HG02840 (cell line): Measurements from ENCODE around the gene KDR.

Source experiments
- ATAC-seq: cut with Tn5 transposase; IDR thresholded peaks from one replicate; pipeline ENCODE4 v1.9.1; 2021; ENCODE audit warnings: mild to moderate bottlenecking, moderate library complexity, moderate number of reproducible peaks; ENCODE audit not compliant: unreplicated experiment, low FRiP score

Gene KDR

DNA sequence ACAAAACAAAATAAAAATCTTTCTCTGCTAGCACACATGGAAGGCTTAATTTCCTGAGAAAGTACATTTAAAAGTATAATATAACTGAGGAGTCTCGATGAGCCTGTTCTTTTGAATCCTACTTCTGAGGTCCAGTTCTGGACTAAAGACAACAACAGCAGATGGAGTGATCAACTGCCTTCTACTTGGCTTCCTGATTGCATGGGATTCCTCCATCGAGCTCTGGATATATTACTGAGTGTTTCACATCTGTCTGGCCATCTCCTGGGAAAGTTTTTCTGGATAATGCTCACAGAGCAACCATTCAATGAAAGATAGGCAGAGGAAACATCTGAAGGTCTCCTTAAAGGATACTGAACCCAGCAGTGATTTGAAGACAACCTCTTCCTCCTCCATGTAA is 42.6 kb downstream of the KDR start:
- ATAC-seq, result no peak

DNA sequence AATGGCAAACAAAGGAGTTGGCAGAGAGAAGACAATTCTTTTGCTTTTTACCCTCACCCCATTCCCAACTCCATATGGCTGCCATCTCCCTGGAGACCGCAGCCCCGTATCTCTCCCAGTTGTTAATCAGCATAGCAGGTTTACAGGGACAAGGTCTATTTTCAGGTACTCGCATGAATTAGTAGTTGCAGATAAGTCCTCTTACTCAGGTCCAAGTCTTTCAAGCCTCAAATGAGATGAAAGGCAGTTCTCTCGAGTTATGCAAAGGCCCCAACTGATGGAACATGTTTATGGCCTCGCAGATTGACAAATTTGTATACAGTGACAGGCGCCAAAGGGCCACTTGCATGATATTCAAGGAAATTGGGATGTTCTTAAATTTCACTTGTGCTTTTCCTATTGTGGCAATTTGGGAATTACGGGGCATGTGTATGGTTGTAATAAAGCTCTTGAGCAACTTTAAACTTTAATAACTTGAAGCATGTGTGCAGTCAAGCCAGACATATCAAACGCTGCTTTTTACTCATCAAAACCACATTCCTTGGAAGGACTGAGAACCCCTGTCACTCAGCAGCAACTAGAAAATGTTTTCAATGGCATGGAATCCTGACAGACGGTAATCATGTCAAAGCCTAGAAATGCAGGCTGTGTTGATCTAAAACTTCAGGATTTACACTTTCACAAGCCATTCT is 45.1 kb downstream of the KDR start:
- ATAC-seq, result no peak

DNA sequence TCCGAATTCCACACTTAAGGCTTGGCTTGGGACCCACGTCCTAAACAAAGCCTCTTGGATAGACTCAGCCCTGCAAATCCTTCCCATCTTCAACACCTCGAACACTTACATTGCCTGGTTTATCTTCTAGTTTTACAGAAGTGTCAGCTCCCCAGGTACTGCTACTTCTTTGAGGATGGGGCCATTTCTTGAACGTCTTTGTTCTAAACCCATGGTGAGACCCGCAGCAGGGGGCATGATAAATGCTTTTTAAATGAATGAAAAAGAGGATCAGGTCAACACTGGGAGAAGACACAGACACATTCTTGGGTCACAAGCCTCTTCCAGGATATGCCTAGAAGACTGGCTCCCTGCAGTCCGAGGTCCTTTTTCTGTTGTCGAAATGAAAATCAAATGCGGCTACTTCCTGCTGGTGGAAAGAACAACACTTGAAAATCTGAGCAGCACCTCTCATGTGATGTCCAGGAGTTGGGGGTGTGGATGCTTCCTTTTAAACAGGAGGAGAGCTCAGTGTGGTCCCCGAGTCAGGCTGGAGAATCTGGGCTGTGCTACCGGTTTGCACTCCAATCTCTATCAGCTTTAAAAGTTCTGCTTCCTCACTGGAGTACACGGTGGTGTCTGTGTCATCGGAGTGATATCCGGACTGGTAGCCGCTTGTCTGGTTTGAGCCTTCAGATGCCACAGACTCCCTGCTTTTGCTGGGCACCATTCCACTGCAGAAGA is 45.8 kb downstream of the KDR start:
- no peak for ATAC-seq

DNA sequence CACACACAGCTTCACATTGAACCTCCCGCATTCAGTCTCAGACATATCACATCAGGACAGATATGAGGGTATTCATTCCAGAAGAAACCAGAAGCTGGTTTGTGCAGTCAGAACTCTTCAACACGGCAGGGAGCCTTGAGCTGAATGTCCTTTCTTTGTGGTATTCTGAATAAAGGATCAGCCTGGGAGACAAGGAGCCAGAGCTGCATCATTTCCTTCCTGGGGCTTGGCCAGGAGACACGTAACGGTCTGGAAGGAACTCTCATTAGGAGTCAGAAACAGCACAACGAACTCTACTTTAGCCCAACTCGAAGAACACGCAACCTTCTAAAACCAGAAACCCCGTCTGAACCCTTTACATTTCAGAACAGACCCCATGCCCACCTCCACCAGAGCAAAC is 46.4 kb downstream of the KDR start:
- ATAC-seq, result no peak

DNA sequence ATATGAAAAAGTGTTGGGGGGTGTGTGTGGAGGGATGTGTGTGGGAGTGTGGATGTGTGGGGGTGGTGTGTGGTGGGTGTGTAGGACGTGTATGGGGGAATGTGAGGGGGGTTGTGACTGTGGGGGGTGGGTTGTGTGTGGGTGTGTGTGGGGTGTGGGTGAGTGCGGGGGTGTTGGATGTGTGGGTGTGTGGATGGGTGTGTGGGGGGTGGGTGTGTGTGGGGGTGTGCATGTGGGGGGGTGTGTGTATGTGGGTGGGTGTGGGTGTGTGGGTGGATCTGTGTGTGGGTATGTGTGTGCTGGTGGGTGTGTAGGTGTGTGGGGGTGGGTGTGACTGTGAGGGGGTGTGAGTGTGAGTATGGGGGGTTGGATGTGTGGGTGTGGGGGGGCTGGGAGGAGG is 47.8 kb downstream of the KDR start:
- ATAC-seq, result no peak

GRCh38 chr4:55075823-55076716 is 49.3 kb downstream of the KDR start:
- ATAC-seq, result no peak

DNA sequence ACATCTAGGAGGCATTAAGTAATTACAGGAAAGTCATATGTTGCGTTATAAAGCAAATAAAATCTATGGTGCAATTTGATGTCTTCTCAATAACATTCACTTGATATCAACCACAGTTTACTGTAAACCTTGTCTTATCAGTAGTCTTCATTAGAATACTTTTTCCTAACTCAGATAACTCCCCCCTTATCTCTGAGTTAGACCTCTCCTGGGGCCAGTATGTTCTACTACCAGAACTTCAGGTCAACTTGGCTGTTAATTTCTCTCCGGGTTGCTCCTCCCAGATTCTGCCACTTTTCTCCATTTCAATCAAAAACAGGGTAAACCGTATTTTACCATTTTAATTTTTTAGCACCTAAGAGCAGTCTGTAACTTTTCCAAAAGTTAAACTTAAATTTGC is 50.0 kb downstream of the KDR start:
- ATAC-seq, result no peak

DNA sequence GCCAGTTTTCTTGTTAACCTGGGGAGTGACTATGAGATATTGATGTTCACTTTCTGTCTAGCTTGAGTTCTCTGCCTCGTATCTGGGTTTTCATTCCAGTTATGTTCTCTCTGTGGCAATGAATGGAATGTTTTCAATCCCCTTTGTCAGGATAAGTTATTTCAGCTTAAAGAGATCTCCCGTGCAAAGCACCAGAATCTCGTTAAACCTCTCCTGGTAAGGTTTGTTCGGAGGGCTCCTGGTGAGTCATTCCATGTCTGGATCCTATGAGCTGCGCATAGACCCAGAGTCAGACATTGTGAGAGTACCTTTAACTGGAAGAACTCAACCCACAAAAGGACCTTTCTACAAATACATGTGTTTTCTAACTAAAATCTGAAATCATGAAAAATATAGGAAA is 51.0 kb downstream of the KDR start:
- no peak for ATAC-seq

- ATAC-seq, result no peak
Observed at GRCh38 chr4:55071951-55072350, 53.4 kb downstream of the KDR start.

DNA sequence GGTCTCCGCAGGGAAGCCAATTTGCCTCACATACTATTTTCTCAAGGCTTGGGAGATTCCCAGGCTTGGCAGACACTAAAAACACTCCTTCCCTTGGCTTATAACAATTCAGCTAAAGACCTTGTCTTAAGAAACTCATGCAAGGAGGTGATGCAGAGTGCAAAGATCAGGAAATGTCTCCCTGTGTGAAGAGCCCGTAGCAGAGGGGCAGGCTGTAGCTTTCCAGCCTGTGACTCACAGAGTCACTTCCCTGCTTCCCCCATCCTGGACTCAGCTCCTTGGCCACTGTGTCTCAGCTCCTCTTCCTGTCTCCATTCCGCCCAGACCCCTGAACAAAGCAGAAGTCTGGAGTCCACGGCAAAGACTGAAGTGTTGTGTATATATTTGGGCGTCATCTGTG is 56.1 kb downstream of the KDR start:
- ATAC-seq, result no peak

DNA sequence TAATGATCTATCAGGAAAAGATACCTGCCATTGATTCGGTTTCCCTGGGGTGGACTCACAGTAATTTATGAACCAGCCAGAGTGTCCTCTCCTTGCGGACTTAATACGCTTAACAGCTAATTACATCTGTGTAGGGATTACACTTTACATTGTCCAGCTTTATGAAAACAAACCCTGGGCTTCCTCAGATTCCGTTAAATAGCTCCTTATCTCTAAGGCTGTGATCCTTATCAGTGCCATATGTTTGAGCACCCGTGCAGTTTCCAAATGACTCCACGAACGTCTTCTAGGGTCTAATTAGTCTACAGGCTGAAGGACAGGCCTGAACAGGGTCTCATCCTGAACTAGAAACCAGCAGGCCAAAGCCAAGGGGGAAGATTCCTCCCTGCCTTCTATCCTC is 56.9 kb downstream of the KDR start:
- ATAC-seq, result no peak

- no peak for ATAC-seq
Observed at GRCh38 chr4:55066018-55066417, 59.4 kb downstream of the KDR start.

GRCh38 chr4:55055529-55055928 is 69.9 kb downstream of the KDR start:
- ATAC-seq, result no peak

- no peak for ATAC-seq
Observed at GRCh38 chr4:55051532-55051931, 73.9 kb downstream of the KDR start.

- ATAC-seq, result no peak
Observed at GRCh38 chr4:55050418-55050950, 74.9 kb downstream of the KDR start.

- ATAC-seq, result no peak
Observed at GRCh38 chr4:55038176-55038890, 87.1 kb downstream of the KDR start.

GRCh38 chr4:55037728-55038127 is 87.7 kb downstream of the KDR start:
- ATAC-seq, result no peak

DNA sequence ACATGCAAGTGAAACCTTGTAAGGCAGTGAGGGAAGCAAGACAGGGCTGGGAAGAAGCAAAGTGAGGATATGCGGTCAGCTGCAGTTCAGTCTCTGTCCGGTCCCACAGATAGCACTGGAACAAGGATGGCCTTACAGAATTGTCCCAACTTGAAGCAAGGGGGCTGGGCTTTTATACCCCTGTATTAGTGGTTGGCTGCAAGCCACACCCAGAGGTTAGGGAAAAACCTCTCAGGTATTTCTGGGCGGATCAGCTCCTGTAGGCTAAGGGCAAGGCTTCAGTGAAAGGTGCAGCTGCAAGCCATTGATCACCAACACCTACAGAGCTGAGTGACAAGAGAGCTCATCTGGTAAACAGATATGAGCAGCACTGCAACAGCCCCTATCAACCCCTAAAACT is 89.0 kb downstream of the KDR start:
- ATAC-seq, result no peak

DNA sequence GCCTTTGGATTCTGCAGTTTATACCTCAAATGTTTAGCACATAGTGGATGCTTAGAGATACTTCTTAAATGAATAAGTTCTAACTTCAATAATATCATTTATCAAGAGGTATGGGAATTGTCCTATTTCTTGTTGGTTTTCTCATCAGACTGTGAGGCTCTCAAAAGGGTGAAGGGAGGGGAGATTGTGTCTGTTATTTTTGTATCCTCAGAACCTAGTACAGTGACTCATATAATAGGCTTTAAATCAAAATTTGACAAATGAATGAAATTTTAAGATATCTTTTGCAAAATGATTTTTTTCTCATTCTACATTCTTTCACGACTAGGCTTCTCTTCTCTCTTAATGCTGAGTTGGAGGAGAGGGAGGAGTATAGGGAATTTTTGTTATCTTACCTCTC is 89.5 kb downstream of the KDR start:
- no peak for ATAC-seq

- ATAC-seq, result no peak
Observed at GRCh38 chr4:55033296-55033695, 92.1 kb downstream of the KDR start.
